DOHH2 (cell line): ENCODE measurements around the gene CCDC12.
"Not testable (repeated sequence)": the region's sequence is repeated elsewhere in the genome, so short reads cannot be mapped to it uniquely, and the experiment has no call there.

Experiments
- H3F3A ChIP-seq: fragments of 200-600 bp; sonication (generic), shearing (Covaris generic); 2 replicates; pipeline ENCODE4 v1.6.0; 2016; ENCODE audit warnings: antibody characterized with exemption, mild to moderate bottlenecking; ENCODE audit not compliant: control insufficient read depth, insufficient read depth
- H3K27ac ChIP-seq: fragments of 200-600 bp; sonication (generic); 2 replicates; pipeline ENCODE4 v1.5.1; 2014; ENCODE audit warnings: low read depth, mild to moderate bottlenecking, low read length, moderate library complexity
- H3K27me3 ChIP-seq: fragments of 200-600 bp; sonication (generic); 2 replicates; pipeline ENCODE4 v1.6.1; 2014; ENCODE audit warnings: mild to moderate bottlenecking, low read length, mixed read lengths; ENCODE audit not compliant: control insufficient read depth
- H3K36me3 ChIP-seq: fragments of 200-600 bp; sonication (generic); 2 replicates; pipeline ENCODE4 v1.6.1; 2014; ENCODE audit warnings: mild to moderate bottlenecking, low read length, moderate library complexity, mixed read lengths; ENCODE audit not compliant: control insufficient read depth
- H3K4me1 ChIP-seq: fragments of 200-600 bp; sonication (generic); 2 replicates; pipeline ENCODE4 v1.6.1; 2014; ENCODE audit warnings: mild to moderate bottlenecking, low read length, mixed read lengths; ENCODE audit not compliant: control insufficient read depth
- H3K4me2 ChIP-seq: fragments of 200-600 bp; sonication (generic); 2 replicates; pipeline ENCODE4 v1.6.0; 2014; ENCODE audit warnings: mild to moderate bottlenecking, low read length, moderate library complexity
- H3K4me3 ChIP-seq: fragments of 200-600 bp; sonication (generic); 2 replicates; pipeline ENCODE4 v1.5.1; 2014; ENCODE audit warnings: mild to moderate bottlenecking, low read length, mixed read lengths
- H3K79me2 ChIP-seq: fragments of 200-600 bp; sonication (generic); 2 replicates; pipeline ENCODE4 v1.6.1; 2014; ENCODE audit warnings: mild to moderate bottlenecking, low read length, mixed read lengths; ENCODE audit not compliant: control insufficient read depth
- H3K9me2 ChIP-seq: fragments of 200-600 bp; sonication (generic); replicated peaks from 2 replicates; pipeline ENCODE4 v1.6.1; 2014; ENCODE audit warnings: mild to moderate bottlenecking, low read length, mixed read lengths; ENCODE audit not compliant: control insufficient read depth
- H3K9me3 ChIP-seq: fragments of 200-600 bp; sonication (generic); 2 replicates; pipeline ENCODE4 v1.6.1; 2014; ENCODE audit warnings: antibody characterized with exemption, low read length, mixed read lengths; ENCODE audit not compliant: control insufficient read depth, insufficient read depth
- H4K20me1 ChIP-seq: fragments of 200-600 bp; sonication (generic); 2 replicates; pipeline ENCODE4 v1.6.0; 2014; ENCODE audit warnings: low read depth, mild to moderate bottlenecking, antibody characterized with exemption, low read length, moderate library complexity; ENCODE audit not compliant: control insufficient read depth, insufficient read depth
- CTCF ChIP-seq: fragments of 200-600 bp; sonication (generic); IDR thresholded peaks from one replicate; pipeline ENCODE4 v1.5.1; 2014; ENCODE audit warnings: antibody characterized with exemption, mild to moderate bottlenecking, low read depth, low read length; ENCODE audit not compliant: poor library complexity, severe bottlenecking
- EZH2phosphoT487 ChIP-seq: fragments of 200-600 bp; sonication (generic); IDR thresholded peaks from 2 replicates; pipeline ENCODE4 v1.6.1; 2017; ENCODE audit warnings: borderline replicate concordance, mild to moderate bottlenecking, antibody characterized with exemption, low read length, moderate library complexity, mixed read lengths

Gene CCDC12

GRCh38 chr3:46965151-46965550 is 11.4 kb downstream of the CCDC12 start:
- no peaks in the 10 kb centered on the region for H3F3A ChIP-seq
- H3K4me3 ChIP-seq: no peak overlapping the region
- no peaks in the 10 kb centered on the region for H3K9me3 ChIP-seq
- H3K36me3 ChIP-seq: peaks cover 72% of the 10 kb centered on the region
- peaks cover 62% of the 10 kb centered on the region for H3K4me1 ChIP-seq
- peaks cover 58% of the 10 kb centered on the region for H4K20me1 ChIP-seq
- TF ChIP-seq EZH2phosphoT487 (no peak), CTCF (no peak)
- no peaks in the 10 kb centered on the region for H3K27me3 ChIP-seq
- H3K9me2 ChIP-seq: no peaks in the 10 kb centered on the region
- no peak overlapping the region for H3K4me2 ChIP-seq
- no peak overlapping the region for H3K27ac ChIP-seq
- H3K79me2 ChIP-seq: peaks cover 88% of the 10 kb centered on the region

DNA sequence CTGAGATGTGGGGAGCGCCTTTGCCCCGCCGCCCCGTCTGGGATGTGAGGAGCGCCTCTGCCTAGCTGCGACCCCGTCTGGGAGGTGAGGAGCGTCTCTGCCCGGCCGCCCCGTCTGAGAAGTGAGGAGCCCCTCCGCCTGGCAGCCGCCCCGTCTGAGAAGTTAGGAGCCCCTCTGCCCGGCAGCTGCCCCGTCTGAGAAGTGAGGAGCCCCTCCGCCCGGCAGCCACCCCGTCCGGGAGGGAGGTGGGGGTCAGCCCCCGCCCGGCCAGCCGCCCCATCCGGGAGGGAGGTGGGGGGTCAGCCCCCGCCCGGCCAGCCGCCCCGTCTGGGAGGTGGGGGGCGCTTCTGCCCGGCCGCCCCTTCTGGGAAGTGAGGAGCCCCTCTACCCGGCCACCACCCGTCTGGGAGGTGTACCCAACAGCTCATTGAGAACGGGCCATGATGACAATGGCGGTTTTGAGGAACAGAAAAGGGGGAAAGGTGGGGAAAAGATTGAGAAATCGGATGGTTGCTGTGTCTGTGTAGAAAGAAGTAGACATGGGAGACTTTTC is 12.4 kb downstream of the CCDC12 start:
- Histone ChIP-seq H3K79me2 (peaks cover 88% of the 10 kb centered on the region), H3K4me1 (peaks cover 64% of the 10 kb centered on the region), H3K36me3 (peaks cover 72% of the 10 kb centered on the region), H4K20me1 (peaks cover 57% of the 10 kb centered on the region; the same call in 1 of the 2 replicates)
- not testable (repeated sequence) for H3K4me2 ChIP-seq, H3F3A ChIP-seq, H3K9me3 ChIP-seq, H3K4me3 ChIP-seq, H3K27ac ChIP-seq, H3K9me2 ChIP-seq, H3K27me3 ChIP-seq

DNA sequence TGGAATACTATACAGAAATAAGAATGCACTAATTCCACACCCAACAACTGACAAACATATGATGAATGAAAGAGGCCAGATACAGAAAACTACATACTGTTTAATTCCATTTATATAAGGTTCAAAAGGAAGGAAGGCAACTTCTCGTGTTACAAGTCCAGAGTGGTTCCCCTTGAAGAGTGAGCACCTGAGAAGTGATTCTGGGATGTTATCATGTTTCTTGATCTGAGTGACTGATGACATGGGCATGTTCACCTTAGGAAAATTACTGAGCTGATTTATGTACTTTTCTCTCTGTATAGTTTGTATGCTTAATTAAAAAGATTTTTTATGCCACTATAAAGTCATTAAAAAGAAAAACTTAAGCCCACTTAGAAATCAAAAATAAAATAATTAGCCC is 13.6 kb downstream of the CCDC12 start:
- Histone ChIP-seq H3K36me3 (peaks cover 67% of the 10 kb centered on the region), H4K20me1 (peaks cover 48% of the 10 kb centered on the region; the same call in 1 of the 2 replicates), H3K9me2 (no peaks in the 10 kb centered on the region), H3K4me1 (peaks cover 54% of the 10 kb centered on the region), H3K9me3 (no peaks in the 10 kb centered on the region), H3K4me3 (no peak overlapping the region), H3K27me3 (no peaks in the 10 kb centered on the region), H3K27ac (no peak overlapping the region), H3K4me2 (no peak overlapping the region), H3K79me2 (peaks cover 88% of the 10 kb centered on the region), H3F3A (no peaks in the 10 kb centered on the region)
- no peak for TF ChIP-seq CTCF
- no peak for TF ChIP-seq EZH2phosphoT487

- peaks cover 54% of the 10 kb centered on the region for H3K4me1 ChIP-seq
- no peak overlapping the region for H3K4me2 ChIP-seq
- no peak for TF ChIP-seq EZH2phosphoT487
- TF ChIP-seq CTCF: no peak
- H3K79me2 ChIP-seq: peaks cover 88% of the 10 kb centered on the region
- H4K20me1 ChIP-seq: peaks cover 43% of the 10 kb centered on the region; the same call in 1 of the 2 replicates
- no peaks in the 10 kb centered on the region for H3K9me2 ChIP-seq
- no peaks in the 10 kb centered on the region for H3F3A ChIP-seq
- H3K9me3 ChIP-seq: no peaks in the 10 kb centered on the region
- H3K36me3 ChIP-seq: peaks cover 61% of the 10 kb centered on the region
- no peak overlapping the region for H3K4me3 ChIP-seq
- H3K27ac ChIP-seq: no peak overlapping the region
- no peaks in the 10 kb centered on the region for H3K27me3 ChIP-seq
Observed at GRCh38 chr3:46962427-46962826, 14.1 kb downstream of the CCDC12 start.
